RWPE1 (cell line): Measurements from ENCODE around the gene ZNF516.

ENCODE experiments used
- CTCF ChIA-PET: fragments of 350-600 bp; sonication (Branson Sonifier 250); formaldehyde crosslinking; extraction: SDS; loops from one replicate; lab custom pipeline; 2021; lab: Yijun Ruan, JAX
- POLR2A ChIA-PET: fragments of 400-600 bp; formaldehyde crosslinking; extraction: SDS; loops from one replicate; lab custom pipeline; 2020; ENCODE audit warnings: antibody characterized with exemption; ENCODE audit not compliant: low non-redundant PET; lab: Yijun Ruan, JAX
- DNase-seq: peaks from one replicate; pipeline ENCODE4 v3.0.0; 2012; ENCODE audit warnings: low spot score
- H3K27ac ChIP-seq: fragments of 450-650 bp; 2 replicates; pipeline ENCODE4 v1.5.1; 2017
- TF ChIP-seq, protein P1 (sequence below): fragments of 450-650 bp; conservative IDR thresholded peaks from 2 replicates; pipeline ENCODE4 v1.5.1; 2017; ENCODE audit warnings: low read depth, mild to moderate bottlenecking

ZNF516 gene

DNA sequence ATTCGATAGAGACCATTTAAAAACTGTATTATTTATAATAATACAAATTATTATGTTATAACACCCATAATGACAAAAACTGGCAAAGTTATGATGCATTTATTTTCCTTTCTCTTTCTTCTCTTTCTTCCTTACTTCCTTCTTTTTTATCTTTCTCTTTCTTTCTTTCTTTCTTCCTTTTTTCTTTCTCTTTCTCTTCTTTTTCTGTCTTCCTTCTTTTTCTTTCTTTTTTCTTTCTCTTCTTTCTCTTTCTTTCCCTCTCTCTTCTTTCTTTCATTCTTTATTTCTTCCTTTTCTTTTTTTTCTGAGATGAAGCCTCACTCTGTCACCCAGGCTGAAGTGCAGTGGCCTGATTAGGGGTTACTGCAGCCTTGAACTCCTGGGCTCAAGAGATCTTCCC is 27.5 kb upstream of the ZNF516 start:
- ChIA-PET POLR2A (no interaction called here), CTCF (no interaction called here)
- H3K27ac ChIP-seq, result no peak overlapping the region
- no peak for DNase-seq
- TF ChIP-seq, protein P1, sequence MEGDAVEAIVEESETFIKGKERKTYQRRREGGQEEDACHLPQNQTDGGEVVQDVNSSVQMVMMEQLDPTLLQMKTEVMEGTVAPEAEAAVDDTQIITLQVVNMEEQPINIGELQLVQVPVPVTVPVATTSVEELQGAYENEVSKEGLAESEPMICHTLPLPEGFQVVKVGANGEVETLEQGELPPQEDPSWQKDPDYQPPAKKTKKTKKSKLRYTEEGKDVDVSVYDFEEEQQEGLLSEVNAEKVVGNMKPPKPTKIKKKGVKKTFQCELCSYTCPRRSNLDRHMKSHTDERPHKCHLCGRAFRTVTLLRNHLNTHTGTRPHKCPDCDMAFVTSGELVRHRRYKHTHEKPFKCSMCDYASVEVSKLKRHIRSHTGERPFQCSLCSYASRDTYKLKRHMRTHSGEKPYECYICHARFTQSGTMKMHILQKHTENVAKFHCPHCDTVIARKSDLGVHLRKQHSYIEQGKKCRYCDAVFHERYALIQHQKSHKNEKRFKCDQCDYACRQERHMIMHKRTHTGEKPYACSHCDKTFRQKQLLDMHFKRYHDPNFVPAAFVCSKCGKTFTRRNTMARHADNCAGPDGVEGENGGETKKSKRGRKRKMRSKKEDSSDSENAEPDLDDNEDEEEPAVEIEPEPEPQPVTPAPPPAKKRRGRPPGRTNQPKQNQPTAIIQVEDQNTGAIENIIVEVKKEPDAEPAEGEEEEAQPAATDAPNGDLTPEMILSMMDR, result no peak

GRCh38 chr18:76522122-76522503 is 27.1 kb upstream of the ZNF516 start:
- TF ChIP-seq, protein P1, result no peak
- no peak for DNase-seq
- CTCF ChIA-PET, result no interaction called here
- POLR2A ChIA-PET, result no interaction called here
- no peak overlapping the region for H3K27ac ChIP-seq

- CTCF ChIA-PET, result no interaction called here
- TF ChIP-seq, protein P1, result no peak
- H3K27ac ChIP-seq, result no peak overlapping the region
- DNase-seq, result no peak
- POLR2A ChIA-PET, result no interaction called here
Observed at GRCh38 chr18:76521417-76522121, 26.5 kb upstream of the ZNF516 start.

DNA sequence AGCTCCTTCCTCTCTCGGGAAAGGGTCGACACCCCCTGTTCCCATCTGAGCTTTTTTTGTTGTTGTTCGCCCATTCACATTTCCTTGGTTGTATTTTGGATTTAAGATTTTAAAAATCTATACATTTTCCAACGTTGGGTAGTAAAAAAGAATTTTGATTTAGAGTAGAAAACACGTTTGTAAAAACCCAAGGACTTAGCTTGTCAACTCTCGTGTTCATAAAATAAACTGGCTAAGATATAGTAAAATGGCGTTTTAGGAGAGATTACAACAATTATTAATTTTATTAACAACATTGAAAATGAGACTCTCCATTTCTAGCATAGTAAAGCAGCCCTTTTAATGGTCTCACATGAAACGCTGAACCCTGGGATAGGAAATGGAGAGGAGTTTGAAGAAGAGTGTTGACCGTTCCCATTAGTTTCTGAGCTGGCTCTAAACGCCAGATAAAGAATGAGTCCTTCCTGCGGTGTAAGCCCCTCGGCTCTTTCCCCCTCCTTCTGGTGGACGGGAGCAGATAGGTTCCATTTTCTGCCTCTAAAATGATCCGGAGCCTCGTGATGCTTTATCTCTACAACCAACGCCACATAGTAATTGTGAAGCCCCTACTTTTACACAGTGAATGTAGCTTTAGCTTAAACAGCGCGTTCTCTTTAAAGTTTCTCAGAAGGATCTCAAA is 24.0 kb upstream of the ZNF516 start:
- ChIA-PET POLR2A (no interaction called here), CTCF (no interaction called here)
- TF ChIP-seq, protein P1, result no peak
- no peak overlapping the region for H3K27ac ChIP-seq
- DNase-seq, result no peak

- no peak for DNase-seq
- POLR2A ChIA-PET, result no interaction called here
- TF ChIP-seq, protein P1, result no peak
- no peak overlapping the region for H3K27ac ChIP-seq
- CTCF ChIA-PET, result no interaction called here
Observed at GRCh38 chr18:76518123-76518859, 23.2 kb upstream of the ZNF516 start.

DNA sequence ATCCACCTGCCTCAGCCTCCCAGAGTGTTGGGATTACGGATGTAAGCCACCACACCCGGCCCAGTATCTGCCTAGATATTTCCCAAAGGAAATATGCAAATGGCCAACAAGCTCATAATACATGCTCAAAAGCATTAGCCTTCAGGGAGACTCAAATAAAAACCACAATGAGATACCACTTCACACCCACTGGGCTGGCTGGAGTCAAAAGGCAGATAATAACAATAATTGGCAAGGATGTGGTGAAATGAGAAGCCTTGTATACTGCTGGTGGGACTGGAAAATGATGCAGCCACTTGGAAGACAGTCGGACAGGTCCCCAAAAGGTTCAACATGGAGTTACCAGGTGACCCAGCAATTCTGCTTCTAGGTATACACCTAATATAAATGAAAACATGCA is 20.5 kb upstream of the ZNF516 start:
- no peak for DNase-seq
- ChIA-PET CTCF (no interaction called here), POLR2A (no interaction called here)
- TF ChIP-seq, protein P1, result no peak
- no peak overlapping the region for H3K27ac ChIP-seq
